ENCODE measurements around the gene NR1H3. TPM values are rescaled to one million over a fixed set of nuclear protein-coding genes. Genes with fewer than 3 reads are reported as not detected.
A peak's percentile ranks its signal among the peaks of the same experiment; 100 is the strongest.

The NR1H3 gene
- total and polyA plus RNA-seq, 12 donors, result 15.4 to 246 (median 47.2) TPM

DNA sequence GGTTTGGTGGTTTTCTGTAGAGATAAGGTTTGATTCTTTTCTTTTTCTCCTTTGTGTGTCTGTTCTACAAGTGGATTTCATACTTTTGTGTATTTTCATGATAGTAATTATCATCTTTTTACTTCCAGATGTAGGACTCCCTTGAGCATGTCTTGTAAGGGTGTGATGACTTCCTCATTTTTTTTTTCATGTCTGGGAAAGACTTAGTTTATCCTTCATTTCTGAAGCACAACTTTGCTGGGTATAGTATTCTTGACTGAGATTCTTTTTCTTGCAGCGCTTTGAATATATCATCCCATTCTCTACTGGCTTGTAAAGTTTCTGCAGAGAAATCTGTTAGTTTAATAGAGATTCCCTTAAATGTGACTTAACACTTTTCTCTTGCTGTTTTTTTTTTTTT is 45.1 kb downstream of the NR1H3 start:
- intact Hi-C loops (cut with DNase I), result no loop called here
- no peak overlapping the region for H3K4me3 ChIP-seq
- H3K27ac ChIP-seq, result no peak overlapping the region
- H3K9me3 ChIP-seq (replicated peaks in 1 of 3), result peaks cover 0 to 8% (median 0%) of the 10 kb centered on the region in 3 donors
- TF ChIP-seq POLR2A (IDR thresholded peaks at IDR 0.05), result no peak
- no peak for TF ChIP-seq CTCF (IDR thresholded peaks at IDR 0.05)
- DNase-seq, result no peak
- 96 to 100% (median 99%) methylated on average over 1 of the region's 1 CpG for WGBS, 4 donors
- no peaks in the 10 kb centered on the region for H3K4me1 ChIP-seq (replicated peaks in 1 of 2)
- H3K27me3 ChIP-seq, result no peaks in the 10 kb centered on the region
- peaks cover 0 to 87% of the 10 kb centered on the region in 2 donors for H3K36me3 ChIP-seq (replicated peaks in 1 of 2)

DNA sequence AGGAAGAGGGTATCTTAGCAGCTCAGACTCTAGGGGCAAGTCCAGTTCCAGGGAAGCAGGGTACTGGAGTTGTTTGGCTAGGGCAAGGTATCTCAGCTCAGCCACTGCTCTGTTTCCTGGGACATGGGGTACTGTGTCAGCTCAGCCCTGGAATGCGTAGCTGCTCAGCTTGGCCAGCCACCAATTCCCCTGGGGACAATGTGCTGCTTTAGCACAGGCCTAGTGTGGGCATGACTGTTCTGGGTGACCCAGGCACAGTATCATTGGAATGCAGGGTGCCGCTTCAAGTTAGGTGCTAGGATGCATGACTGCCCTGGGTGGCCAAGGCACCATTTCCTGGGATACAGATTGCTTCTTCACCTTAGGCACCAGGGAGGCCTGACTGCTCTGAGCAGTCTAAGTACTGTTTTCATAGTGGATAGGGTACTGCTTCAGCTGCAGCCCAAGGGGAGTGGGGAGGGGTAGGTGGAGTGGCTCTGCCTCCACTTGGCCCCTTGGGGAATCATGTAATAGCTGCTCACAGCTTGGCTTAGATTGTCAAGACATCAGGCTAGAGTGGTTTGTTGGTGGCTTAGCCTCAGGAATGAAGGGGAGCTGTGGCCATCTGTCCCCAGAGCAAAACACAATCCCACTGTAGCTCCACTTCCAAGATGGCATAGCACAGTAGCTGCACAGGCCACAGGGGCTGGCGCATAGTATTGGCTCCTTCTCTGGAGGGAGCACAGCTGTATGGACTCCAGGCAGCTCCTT is 48.1 kb downstream of the NR1H3 start:
- no peak for TF ChIP-seq POLR2A (IDR thresholded peaks at IDR 0.05)
- no peak for TF ChIP-seq CTCF (IDR thresholded peaks at IDR 0.05)
- no peaks in the 10 kb centered on the region for H3K27me3 ChIP-seq
- H3K4me1 ChIP-seq (replicated peaks in 1 of 2), result no peaks in the 10 kb centered on the region
- intact Hi-C loops (cut with DNase I), result no loop called here
- peaks cover 0 to 91% of the 10 kb centered on the region in 2 donors for H3K36me3 ChIP-seq (replicated peaks in 1 of 2)
- DNase-seq, result peak in 4 of 7 donors; percentile 27 to 63 (median 46)
- WGBS, 4 donors, result 85 to 92% (median 90%) methylated on average over 2 to 3 of the region's 3 CpGs
- peaks cover 0 to 8% (median 0%) of the 10 kb centered on the region in 3 donors for H3K9me3 ChIP-seq (replicated peaks in 1 of 3)
- no peak overlapping the region for H3K4me3 ChIP-seq
- peak overlapping the region in 1 of 5 donors; percentile 20 for H3K27ac ChIP-seq

GRCh38 chr11:47306484-47306844 is 48.7 kb downstream of the NR1H3 start:
- intact Hi-C loops (cut with DNase I), result no loop called here
- Histone ChIP-seq H3K9me3 (replicated peaks in 1 of 3) (peaks cover 0 to 8% (median 0%) of the 10 kb centered on the region in 3 donors), H3K27me3 (no peaks in the 10 kb centered on the region), H3K4me3 (no peak overlapping the region), H3K4me1 (replicated peaks in 1 of 2) (no peaks in the 10 kb centered on the region), H3K36me3 (replicated peaks in 1 of 2) (peaks cover 0 to 91% of the 10 kb centered on the region in 2 donors), H3K27ac (no peak overlapping the region)
- 33 to 100% (median 92%) methylated on average over 1 of the region's 1 CpG for WGBS, 4 donors
- DNase-seq, result peak in 1 of 7 donors; percentile 30
- TF ChIP-seq POLR2A (IDR thresholded peaks at IDR 0.05) (no peak), CTCF (IDR thresholded peaks at IDR 0.05) (no peak)

DNA sequence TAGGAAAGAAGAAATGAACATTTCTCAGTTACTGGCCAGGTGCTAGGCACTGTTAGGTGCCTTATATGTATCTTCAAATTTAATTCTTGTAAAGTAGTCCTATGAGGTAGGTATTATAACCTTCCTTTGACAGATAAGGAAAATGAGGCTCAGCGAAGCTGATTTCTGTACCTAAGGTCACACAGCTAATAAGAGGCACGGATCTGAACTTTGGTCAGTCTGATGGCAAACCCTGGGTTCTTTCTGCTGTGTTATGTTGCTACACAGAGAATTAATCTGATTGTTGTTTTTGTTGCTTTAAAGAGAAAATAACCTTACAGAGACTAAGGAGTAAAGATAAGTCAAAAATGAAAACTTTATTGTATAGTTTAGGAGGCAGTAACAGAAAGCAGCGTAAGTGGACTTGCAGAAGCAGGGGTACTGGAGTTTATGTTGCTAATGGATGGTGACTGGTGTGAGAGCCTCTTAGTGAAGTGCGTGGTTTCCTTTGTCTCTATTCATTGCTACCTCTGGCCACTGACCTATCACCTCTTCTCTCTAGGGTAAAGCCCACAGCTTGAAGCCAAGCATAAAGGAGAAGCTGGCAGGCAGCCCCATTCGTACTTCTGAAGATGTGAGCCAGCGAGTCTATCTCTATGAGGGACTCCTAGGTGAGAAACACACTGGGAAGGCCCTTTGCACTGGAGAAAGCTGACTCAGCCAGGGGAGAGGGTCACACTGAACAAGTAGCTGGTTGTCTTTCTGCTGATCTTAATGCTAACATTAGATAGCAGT is 50.4 kb downstream of the NR1H3 start:
- TF ChIP-seq POLR2A (IDR thresholded peaks at IDR 0.05) (no peak), CTCF (IDR thresholded peaks at IDR 0.05) (no peak)
- Histone ChIP-seq H3K36me3 (replicated peaks in 1 of 2) (peaks cover 0 to 91% of the 10 kb centered on the region in 2 donors), H3K9me3 (replicated peaks in 1 of 3) (no peaks in the 10 kb centered on the region), H3K27ac (no peak overlapping the region), H3K4me1 (replicated peaks in 1 of 2) (no peaks in the 10 kb centered on the region), H3K4me3 (no peak overlapping the region), H3K27me3 (no peaks in the 10 kb centered on the region)
- intact Hi-C loops (cut with DNase I), result no loop called here
- peak in 1 of 7 donors; percentile 25 for DNase-seq
- WGBS, 4 donors, result 88 to 94% (median 90%) methylated on average over 6 of the region's 6 CpGs
